ENCODE data around the gene MRM2. TPM values are rescaled to one million over a fixed set of nuclear protein-coding genes. Genes with fewer than 3 reads are reported as not detected.

MRM2 gene
- total RNA-seq, 2 experiments from 2014 or later: 28.7 to 32.1 TPM

DNA sequence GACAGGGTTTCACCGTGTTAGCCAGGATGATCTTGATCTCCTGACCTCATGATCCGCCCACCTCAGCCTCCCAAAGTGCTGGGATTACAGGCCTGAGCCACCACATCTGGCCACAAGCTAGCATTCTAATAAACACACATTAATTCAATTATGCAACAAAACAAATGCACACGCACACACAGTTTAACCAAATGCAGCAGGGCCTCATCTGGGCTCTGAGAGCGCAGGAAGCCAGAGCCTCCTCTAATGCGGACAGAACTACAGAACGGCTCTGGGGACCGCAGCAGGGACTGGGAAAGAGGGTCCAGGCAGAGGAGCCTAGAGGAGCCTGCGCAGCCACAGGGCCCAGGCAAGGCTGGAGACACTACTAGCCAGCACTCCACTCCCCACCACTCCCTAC, 13.1 kb downstream of the MRM2 start:
- no peak overlapping the region for H3K27ac Mint-ChIP-seq
- peaks cover 21% of the 10 kb centered on the region for H3K36me3 Mint-ChIP-seq (ENCODE audit: low read depth)
- ChIA-PET POLR2A (no interaction called here), CTCF (no interaction called here)
- H3K4me1 Mint-ChIP-seq: peaks cover 23% of the 10 kb centered on the region
- no peak overlapping the region for H3K4me3 Mint-ChIP-seq
- intact Hi-C loops (cut with DNase I, micrococcal nuclease): no loop called here
- DNase-seq (no peak), ATAC-seq (no peak)
- H3K9me3 Mint-ChIP-seq (ENCODE audit: low read depth): no peaks in the 10 kb centered on the region
- H3K27me3 Mint-ChIP-seq: no peaks in the 10 kb centered on the region

DNA sequence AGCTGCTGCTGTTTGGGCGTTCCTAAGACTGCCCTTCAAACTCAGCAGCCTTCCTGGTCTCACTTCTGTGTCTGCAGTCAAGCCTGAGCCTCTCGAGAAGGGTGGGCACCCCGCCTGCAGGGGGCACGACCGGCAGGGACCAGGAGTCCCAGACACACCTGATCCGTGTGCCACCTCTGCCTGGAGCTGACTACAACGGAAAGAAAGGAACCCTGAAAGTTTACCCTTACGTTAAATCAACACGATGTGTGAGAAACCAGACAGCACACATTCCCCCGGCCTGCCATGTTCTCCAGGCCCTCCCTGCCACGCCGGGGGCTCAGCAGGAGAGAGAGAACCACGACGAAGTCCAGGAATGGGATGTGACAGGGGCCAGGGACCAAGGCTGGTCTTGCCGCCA, 14.3 kb downstream of the MRM2 start:
- H3K9me3 Mint-ChIP-seq (ENCODE audit: low read depth): no peaks in the 10 kb centered on the region
- ChIA-PET POLR2A (no interaction called here), CTCF (no interaction called here)
- intact Hi-C loops (cut with DNase I, micrococcal nuclease): no loop called here
- H3K4me3 Mint-ChIP-seq: no peak overlapping the region
- peaks cover 17% of the 10 kb centered on the region for H3K4me1 Mint-ChIP-seq
- no peak for DNase-seq
- H3K27me3 Mint-ChIP-seq: no peaks in the 10 kb centered on the region
- peaks cover 17% of the 10 kb centered on the region for H3K36me3 Mint-ChIP-seq (ENCODE audit: low read depth)
- H3K27ac Mint-ChIP-seq: no peak overlapping the region
- ATAC-seq: no peak

DNA sequence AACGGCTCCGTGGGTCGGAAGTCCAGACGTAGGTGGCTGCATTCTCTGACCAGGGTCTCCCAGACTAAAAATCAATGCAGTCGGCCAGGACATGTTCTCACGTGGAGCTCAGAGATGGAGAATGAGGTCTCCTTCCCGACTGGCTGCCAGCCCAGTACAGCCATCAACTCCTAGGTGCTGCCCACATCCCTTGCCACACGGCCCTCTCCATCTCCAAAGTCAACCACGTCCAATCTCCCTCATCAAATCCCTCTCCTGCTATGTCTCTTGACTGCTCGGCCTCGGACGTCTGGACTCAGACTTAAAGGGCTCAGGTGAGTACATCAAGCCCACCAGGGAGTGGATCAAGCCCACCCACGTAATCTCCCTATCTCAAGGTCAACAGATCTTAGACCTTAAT, 16.2 kb downstream of the MRM2 start:
- H3K4me1 Mint-ChIP-seq: peaks cover 12% of the 10 kb centered on the region
- POLR2A ChIA-PET: no interaction called here
- no peak overlapping the region for H3K27ac Mint-ChIP-seq
- CTCF ChIA-PET: interaction anchor here (0.5 kb wide), 1 partner anchor 300 kb away, joined by 5 read pairs; no protein-coding TSS in a partner anchor
- no peaks in the 10 kb centered on the region for H3K9me3 Mint-ChIP-seq (ENCODE audit: low read depth)
- peaks cover 20% of the 10 kb centered on the region for H3K36me3 Mint-ChIP-seq (ENCODE audit: low read depth)
- DNase-seq (no peak), ATAC-seq (no peak)
- intact Hi-C loops (cut with DNase I, micrococcal nuclease): no loop called here
- no peaks in the 10 kb centered on the region for H3K27me3 Mint-ChIP-seq
- H3K4me3 Mint-ChIP-seq: no peak overlapping the region

DNA sequence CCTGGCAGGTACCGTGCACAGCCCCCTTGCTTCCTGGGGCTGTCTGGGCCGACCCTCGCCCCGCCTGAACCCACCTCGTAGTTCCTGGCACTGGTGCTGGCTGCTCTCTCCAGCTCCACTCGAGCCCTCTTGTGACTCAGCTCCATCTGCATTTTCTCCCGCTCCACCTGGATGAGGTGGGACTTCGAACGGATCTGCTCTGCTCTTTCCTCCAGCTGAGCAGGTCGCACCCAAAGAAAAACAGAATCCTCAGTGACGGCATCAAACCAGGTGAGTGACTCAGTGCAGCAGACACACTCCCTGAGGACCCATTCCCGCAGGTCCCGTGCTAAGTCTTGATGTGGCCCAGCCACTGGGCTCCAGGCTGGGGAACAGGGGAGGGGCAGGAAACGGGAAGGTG, 16.7 kb downstream of the MRM2 start:
- DNase-seq (no peak), ATAC-seq (no peak)
- H3K9me3 Mint-ChIP-seq (ENCODE audit: low read depth): no peaks in the 10 kb centered on the region
- no peak overlapping the region for H3K27ac Mint-ChIP-seq
- peaks cover 20% of the 10 kb centered on the region for H3K36me3 Mint-ChIP-seq (ENCODE audit: low read depth)
- no peaks in the 10 kb centered on the region for H3K27me3 Mint-ChIP-seq
- ChIA-PET CTCF (no interaction called here), POLR2A (no interaction called here)
- H3K4me3 Mint-ChIP-seq: no peak overlapping the region
- intact Hi-C loops (cut with DNase I, micrococcal nuclease): no loop called here
- peaks cover 8% of the 10 kb centered on the region for H3K4me1 Mint-ChIP-seq

DNA sequence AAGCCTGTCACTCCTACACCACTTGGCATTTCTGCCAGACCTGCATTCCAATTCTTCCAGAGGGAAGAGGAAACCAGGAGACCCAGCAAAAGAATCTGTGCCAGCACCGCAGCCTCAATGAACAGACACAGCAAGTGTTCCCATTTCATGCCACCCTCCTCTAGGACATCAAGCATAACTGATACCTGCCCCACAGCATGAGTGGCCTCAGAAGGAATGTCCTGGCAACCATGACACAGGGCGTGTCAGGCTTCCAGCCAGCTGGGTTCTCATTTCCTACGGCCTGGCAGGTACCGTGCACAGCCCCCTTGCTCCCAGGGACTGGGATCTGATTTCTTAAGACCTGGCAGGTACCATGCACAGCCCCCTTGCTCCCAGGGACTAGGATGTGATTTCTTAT, 17.1 kb downstream of the MRM2 start:
- no peak overlapping the region for H3K27ac Mint-ChIP-seq
- POLR2A ChIA-PET: no interaction called here
- peaks cover 4% of the 10 kb centered on the region for H3K4me1 Mint-ChIP-seq
- H3K27me3 Mint-ChIP-seq: no peaks in the 10 kb centered on the region
- no peaks in the 10 kb centered on the region for H3K9me3 Mint-ChIP-seq (ENCODE audit: low read depth)
- ATAC-seq: no peak
- H3K4me3 Mint-ChIP-seq: no peak overlapping the region
- intact Hi-C loops (cut with DNase I, micrococcal nuclease): no loop called here
- CTCF ChIA-PET: interaction anchor here (0.7 kb wide), 1 partner anchor 26 kb away, joined by 3 read pairs; no protein-coding TSS in a partner anchor
- peaks cover 20% of the 10 kb centered on the region for H3K36me3 Mint-ChIP-seq (ENCODE audit: low read depth)
- no peak for DNase-seq

DNA sequence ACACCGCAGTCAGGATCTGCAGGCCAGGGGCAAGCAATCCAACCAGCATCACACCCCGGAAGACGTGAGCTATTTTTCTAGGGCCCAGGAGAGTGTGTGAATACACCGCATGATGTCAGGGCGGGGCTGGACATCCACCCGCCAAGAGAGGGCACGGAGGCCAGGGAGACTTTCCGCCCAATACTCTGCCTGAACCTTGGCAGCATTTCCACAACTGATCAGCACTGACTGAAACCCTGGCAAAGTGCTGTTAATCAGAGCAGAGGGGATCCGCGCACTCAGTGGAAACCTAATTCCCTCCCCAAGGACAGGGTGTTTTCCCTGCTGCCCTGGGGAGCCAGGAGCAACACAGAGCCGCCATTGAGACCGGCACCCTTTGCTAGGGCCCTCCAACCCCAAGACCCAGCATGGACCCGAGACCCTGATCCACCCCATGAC, 17.5 kb downstream of the MRM2 start:
- peaks cover 18% of the 10 kb centered on the region for H3K36me3 Mint-ChIP-seq (ENCODE audit: low read depth)
- H3K4me1 Mint-ChIP-seq: peaks cover under 1% of the 10 kb centered on the region
- no peaks in the 10 kb centered on the region for H3K27me3 Mint-ChIP-seq
- CTCF ChIA-PET: interaction anchor here (0.7 kb wide), 1 partner anchor 26 kb away, joined by 3 read pairs; no protein-coding TSS in a partner anchor
- no peak for DNase-seq
- no peaks in the 10 kb centered on the region for H3K9me3 Mint-ChIP-seq (ENCODE audit: low read depth)
- POLR2A ChIA-PET: interaction anchor here (0.6 kb wide), 1 partner anchor 16 kb away, joined by 4 read pairs; no protein-coding TSS in a partner anchor
- intact Hi-C loops (cut with DNase I, micrococcal nuclease): no loop called here
- ATAC-seq: no peak
- no peak overlapping the region for H3K27ac Mint-ChIP-seq
- no peak overlapping the region for H3K4me3 Mint-ChIP-seq

DNA sequence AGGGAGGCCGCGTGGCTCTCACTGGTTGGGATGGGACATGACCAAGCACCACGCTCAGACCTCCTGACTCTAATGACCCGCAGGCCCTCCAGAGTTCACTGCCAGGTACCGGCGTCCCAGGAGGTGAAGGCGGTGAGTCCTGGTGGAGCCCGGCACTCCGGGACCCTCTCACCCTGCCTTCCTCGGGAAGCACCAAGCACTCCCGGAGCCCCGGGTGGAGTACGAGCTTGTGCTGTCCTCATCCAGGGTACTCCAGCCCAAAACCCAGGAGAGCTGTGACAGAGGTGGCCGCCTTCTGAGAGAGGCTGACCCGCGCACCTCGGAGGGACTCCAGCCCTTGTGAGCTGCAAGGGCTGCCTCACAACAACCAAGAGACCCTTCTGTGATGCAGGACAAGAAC, 18.7 kb downstream of the MRM2 start:
- H3K4me3 Mint-ChIP-seq: no peak overlapping the region
- ATAC-seq: no peak

DNA sequence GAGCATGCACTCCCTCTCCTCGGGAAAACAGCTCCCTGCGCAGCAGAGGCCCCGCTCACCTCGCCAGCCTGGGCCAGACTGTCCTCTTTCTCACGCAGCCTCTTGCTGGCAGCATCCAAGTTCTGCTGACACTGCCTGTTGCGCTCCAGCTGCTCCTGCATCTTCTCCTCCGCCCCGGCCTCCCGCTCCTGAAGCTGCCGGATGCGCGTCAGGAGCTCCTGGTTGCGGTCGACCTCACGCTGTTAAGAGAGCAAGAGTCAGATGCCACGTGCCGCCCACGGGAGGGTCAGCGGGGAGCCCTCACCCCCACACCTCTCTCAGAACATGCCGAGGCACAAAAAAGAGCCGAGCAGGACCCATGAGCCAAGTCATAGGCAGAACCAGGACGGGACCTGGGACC, 19.5 kb downstream of the MRM2 start:
- ATAC-seq: no peak
- ChIA-PET POLR2A (no interaction called here), CTCF (interaction anchor here (0.5 to 0.7 kb wide), 3 partner anchors 32 to 464 kb away, joined by 3 read pairs; no protein-coding TSS in a partner anchor)
- H3K4me3 Mint-ChIP-seq: no peak overlapping the region
- DNase-seq: no peak
- no peaks in the 10 kb centered on the region for H3K27me3 Mint-ChIP-seq
- H3K27ac Mint-ChIP-seq: no peak overlapping the region
- no peaks in the 10 kb centered on the region for H3K9me3 Mint-ChIP-seq (ENCODE audit: low read depth)
- intact Hi-C loops (cut with DNase I, micrococcal nuclease): no loop called here
- H3K36me3 Mint-ChIP-seq (ENCODE audit: low read depth): peaks cover 18% of the 10 kb centered on the region
- H3K4me1 Mint-ChIP-seq: no peaks in the 10 kb centered on the region

More for the DNA sequence above, 18.7 kb downstream of the MRM2 start:
- no peaks in the 10 kb centered on the region for H3K9me3 Mint-ChIP-seq (ENCODE audit: low read depth)
- CTCF ChIA-PET: no interaction called here
- intact Hi-C loops (cut with DNase I, micrococcal nuclease): no loop called here
- H3K27me3 Mint-ChIP-seq: no peaks in the 10 kb centered on the region
- no peak for DNase-seq
- POLR2A ChIA-PET: interaction anchor here (1.0 kb wide), 1 partner anchor 9 kb away, joined by 4 read pairs; the partner anchor contains the start of gene MAD1L1
- no peaks in the 10 kb centered on the region for H3K4me1 Mint-ChIP-seq
- H3K36me3 Mint-ChIP-seq (ENCODE audit: low read depth): peaks cover 13% of the 10 kb centered on the region
- H3K27ac Mint-ChIP-seq: no peak overlapping the region

DNA sequence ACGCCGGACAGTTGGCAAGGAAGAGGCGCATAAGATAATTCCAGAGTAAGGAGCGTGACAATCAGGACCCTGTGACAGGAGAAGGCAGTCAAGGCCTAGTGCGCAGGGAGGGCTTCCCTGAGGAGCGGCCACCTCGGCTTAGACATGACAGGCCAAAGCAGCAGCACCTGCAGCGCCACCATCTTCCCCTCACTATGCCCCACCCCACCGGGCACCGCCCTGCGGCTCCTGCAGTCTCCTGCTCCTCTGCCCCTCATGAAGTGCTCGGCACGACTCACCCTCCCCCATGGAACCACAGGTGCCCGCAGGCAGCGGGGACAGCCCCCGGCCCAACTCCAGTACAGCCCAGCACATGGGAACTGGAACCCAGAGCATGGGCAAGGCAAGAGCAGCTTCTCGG, 21.1 kb downstream of the MRM2 start:
- Mint-ChIP-seq H3K9me3 (ENCODE audit: low read depth) (no peaks in the 10 kb centered on the region), H3K36me3 (ENCODE audit: low read depth) (peaks cover 29% of the 10 kb centered on the region), H3K4me3 (no peak overlapping the region), H3K27me3 (no peaks in the 10 kb centered on the region), H3K27ac (no peak overlapping the region), H3K4me1 (no peaks in the 10 kb centered on the region)
- ChIA-PET CTCF (no interaction called here), POLR2A (no interaction called here)
- intact Hi-C loops (cut with DNase I, micrococcal nuclease): no loop called here
- no peak for ATAC-seq
- DNase-seq: no peak

DNA sequence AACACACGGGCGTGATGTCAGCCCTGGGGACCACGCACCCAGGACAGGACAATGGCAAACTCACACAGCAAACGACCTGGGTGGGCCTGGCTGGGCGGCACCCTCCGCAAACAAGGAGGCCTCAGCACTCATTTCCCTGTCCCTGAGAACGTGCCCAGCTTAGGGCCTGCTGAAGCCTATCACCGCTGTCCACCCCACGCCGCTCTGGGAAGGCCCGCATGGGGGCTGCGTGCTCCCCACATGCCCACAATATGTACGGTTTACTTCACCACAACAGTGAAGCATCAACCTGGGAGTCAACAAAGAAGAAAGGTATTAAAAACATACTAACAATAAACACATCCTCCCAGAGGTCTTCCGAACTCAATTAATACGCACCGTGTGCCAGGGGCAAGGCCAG, 21.5 kb downstream of the MRM2 start:
- Mint-ChIP-seq H3K27ac (no peak overlapping the region), H3K4me3 (no peak overlapping the region), H3K4me1 (no peaks in the 10 kb centered on the region), H3K9me3 (ENCODE audit: low read depth) (no peaks in the 10 kb centered on the region), H3K27me3 (no peaks in the 10 kb centered on the region), H3K36me3 (ENCODE audit: low read depth) (peaks cover 31% of the 10 kb centered on the region)
- ATAC-seq (no peak), DNase-seq (no peak)
- ChIA-PET POLR2A (no interaction called here), CTCF (no interaction called here)
- intact Hi-C loops (cut with DNase I, micrococcal nuclease): no loop called here

DNA sequence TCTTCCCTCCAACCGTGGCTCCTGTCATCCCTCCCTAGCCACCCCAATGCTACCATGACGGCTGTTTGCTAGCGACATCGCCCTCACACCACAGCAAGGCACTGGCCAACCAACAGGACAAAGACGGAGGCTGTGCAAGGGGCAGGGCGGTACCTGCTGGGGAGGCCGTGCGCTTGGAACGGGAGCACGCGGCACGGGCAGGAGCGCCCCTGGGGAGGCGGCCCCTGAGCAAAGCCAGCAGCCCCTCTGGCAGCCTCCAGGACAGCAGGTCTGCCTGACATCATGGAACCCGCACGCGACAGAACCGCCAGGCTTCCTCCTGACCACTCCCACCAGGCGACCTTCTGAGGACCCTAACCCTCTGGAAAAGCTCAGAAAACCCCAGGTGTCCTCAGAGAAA, 22.0 kb downstream of the MRM2 start:
- H3K27ac Mint-ChIP-seq: no peak overlapping the region
- no peak for ATAC-seq
- POLR2A ChIA-PET: no interaction called here
- no peaks in the 10 kb centered on the region for H3K4me1 Mint-ChIP-seq
- no peaks in the 10 kb centered on the region for H3K27me3 Mint-ChIP-seq
- CTCF ChIA-PET: no interaction called here
- no peak overlapping the region for H3K4me3 Mint-ChIP-seq
- H3K9me3 Mint-ChIP-seq (ENCODE audit: low read depth): no peaks in the 10 kb centered on the region
- peaks cover 34% of the 10 kb centered on the region for H3K36me3 Mint-ChIP-seq (ENCODE audit: low read depth)
- DNase-seq: no peak
- intact Hi-C loops (cut with DNase I, micrococcal nuclease): no loop called here

DNA sequence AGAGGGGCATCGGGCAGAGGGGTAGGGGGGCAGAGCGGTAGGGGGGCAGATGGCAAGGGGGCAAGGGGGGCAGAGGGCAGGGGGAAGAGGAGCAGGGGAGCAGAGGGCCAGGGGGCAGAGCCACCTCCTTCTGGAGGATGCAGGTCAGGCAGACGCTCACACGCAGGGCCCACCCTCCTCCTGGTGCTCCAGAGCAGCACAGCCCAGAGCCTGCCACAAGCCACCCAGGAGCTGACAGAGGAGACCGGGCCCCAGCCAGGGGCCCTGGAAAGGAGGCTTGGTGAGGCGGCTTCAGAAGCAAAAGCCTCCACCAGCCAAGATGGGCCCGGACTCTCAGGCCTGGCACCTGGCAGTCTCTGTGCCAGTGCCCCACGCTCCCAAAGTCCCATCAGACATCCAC, 22.4 kb downstream of the MRM2 start:
- no peaks in the 10 kb centered on the region for H3K27me3 Mint-ChIP-seq
- no peak for ATAC-seq
- POLR2A ChIA-PET: no interaction called here
- no peaks in the 10 kb centered on the region for H3K9me3 Mint-ChIP-seq (ENCODE audit: low read depth)
- intact Hi-C loops (cut with DNase I, micrococcal nuclease): no loop called here
- no peak overlapping the region for H3K27ac Mint-ChIP-seq
- H3K4me3 Mint-ChIP-seq: no peak overlapping the region
- CTCF ChIA-PET: no interaction called here
- peaks cover 33% of the 10 kb centered on the region for H3K36me3 Mint-ChIP-seq (ENCODE audit: low read depth)
- no peak for DNase-seq
- peaks cover 2% of the 10 kb centered on the region for H3K4me1 Mint-ChIP-seq

DNA sequence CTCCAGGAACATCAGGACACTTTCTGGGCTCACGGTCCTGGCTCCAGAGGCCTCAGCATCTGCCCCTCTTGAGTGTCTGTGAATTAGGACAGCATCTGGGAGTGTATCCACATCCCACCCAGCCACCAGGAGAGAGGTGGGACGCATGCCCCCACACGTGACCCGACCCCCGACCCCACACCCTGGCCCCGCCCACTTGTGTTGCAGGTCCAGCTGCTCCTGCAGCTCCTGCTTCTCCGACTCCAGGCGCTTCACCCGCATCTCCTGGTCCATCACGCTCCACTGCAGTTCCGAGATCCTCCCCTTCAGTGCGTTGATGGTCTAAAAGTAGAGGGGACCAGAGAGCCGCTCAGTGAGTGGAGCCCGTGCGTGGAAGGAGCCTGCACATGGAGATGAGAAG, 22.9 kb downstream of the MRM2 start:
- no peak overlapping the region for H3K4me3 Mint-ChIP-seq
- H3K9me3 Mint-ChIP-seq (ENCODE audit: low read depth): no peaks in the 10 kb centered on the region
- ChIA-PET CTCF (interaction anchor here (0.7 kb wide), 1 partner anchor 29 kb away, joined by 5 read pairs; no protein-coding TSS in a partner anchor), POLR2A (no interaction called here)
- peaks cover 3% of the 10 kb centered on the region for H3K4me1 Mint-ChIP-seq
- H3K36me3 Mint-ChIP-seq (ENCODE audit: low read depth): peaks cover 31% of the 10 kb centered on the region
- no peaks in the 10 kb centered on the region for H3K27me3 Mint-ChIP-seq
- ATAC-seq: no peak
- no peak for DNase-seq
- H3K27ac Mint-ChIP-seq: no peak overlapping the region
- intact Hi-C loops (cut with DNase I, micrococcal nuclease): no loop called here
